IPS DF 19.7 (cell line): Measurements from ENCODE around the gene SLC9C1.
A peak's percentile ranks its signal among the peaks of the same experiment; 100 is the strongest.
"Not testable (repeated sequence)": the region's sequence is repeated elsewhere in the genome, so short reads cannot be mapped to it uniquely, and the experiment has no call there.

ENCODE experiments used
- DNase-seq: peaks from one replicate; pipeline ENCODE4 v3.0.0-alpha.2; 2013; ENCODE audit warnings: low read depth, low spot score

The SLC9C1 gene

DNA sequence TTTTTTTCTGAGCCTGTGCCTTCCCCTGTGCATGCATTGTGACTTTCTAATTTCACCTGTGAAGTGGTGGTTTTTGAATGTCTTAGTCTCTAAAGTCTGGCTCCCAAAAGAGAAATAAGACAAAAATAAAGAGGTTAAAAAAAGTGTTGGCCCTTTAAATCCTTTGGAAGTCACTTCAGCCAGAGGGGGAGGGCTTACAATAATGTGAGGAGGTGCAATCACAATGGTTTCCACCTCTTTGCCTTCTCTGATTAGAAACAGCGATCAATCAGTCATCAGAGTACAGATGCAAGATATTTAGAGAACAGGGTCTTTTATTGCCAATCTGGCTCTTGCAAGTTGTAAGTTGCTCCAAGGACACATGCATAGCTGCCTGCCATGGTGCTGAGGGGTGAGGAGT is 96.9 kb downstream of the SLC9C1 start:
- DNase-seq = no peak

DNA sequence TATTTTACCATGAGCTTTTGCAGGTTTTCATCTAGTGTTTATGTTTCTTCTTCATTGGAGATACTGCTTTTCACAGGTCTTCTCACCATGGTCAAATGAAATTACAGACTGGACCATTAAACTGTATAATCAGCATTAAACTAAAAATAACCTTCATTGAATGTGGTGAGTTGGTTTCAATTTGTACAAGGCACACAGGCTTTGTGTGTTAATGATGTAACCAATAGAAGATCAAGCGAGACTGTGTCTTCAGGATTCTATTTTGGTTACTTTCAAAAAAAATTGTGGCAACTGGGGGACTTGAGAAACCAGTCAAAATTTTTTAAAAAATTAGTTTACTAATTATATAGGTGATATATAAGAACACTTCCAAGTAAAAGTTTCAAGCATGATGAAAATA is 106.7 kb downstream of the SLC9C1 start:
- no peak for DNase-seq

DNA sequence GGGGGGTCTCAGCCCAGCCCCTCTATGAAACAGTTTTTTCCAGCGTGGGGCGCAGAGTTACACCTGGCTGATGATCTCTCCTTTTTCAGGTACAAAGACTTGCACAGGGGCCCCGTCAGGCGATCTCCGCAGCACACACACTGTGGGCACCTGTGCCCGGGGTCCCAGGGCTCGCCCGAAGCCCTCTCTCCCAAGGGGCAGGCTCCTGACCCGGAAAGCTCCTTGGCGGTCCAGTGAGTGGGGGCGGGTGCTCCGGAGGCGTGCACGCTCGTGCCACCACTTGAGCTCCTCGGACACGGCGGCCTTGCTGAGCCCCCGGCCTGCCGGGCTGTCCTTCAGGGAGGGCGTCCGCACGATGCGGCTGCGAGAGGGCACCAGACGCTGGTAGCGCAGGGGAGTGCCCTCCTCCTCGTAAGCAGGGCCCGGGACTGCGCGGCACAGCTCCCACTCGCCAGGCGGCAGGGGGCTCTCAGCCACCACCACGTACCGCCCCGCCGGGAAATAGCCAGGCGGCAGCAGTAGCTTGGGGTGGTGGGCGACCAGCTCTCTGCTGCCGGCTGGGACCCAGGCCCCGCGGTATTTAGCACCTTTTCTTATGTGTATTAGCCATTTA is 108.5 kb downstream of the SLC9C1 start:
- not testable (repeated sequence) for DNase-seq

DNA sequence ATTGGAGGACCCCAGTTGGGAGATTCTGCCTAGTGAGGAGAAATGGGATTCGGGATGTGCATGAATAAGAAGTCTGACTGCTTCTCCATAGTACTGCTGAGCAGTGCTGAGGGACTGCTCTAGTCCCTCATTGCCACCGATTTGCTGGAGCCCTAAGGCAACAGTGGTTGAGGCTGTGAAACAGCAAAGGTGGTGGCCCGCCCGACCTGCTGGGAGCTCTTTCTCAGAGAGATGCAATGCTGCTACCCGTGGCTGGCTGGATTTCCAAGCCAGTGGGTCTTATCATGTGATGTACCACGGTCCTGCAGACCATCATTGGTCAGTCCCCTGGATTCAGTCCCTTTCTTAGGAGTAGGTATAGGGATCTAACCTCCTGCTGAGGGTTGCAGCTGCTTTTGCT is 118.4 kb downstream of the SLC9C1 start:
- no peak for DNase-seq

DNA sequence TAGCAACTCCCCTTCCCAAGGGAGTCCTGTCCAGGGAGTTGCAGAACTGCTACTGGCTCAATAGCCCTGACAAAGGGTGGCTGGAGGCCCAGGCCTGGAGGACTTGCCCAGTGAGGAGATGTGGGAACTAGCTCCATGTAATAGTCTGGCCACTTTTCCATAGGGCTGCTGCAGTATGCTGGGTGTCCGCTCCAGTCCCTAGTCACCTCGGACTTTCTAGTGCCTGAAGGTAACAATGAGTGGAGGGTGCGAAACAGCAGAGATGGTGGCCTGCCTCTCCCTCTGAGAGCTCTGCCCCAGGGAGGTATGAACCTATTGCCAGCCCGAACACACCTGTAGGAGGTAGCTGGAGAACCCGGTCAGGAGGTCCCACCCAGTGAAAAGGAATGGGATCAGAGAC is 119.0 kb downstream of the SLC9C1 start:
- DNase-seq = no peak

DNA sequence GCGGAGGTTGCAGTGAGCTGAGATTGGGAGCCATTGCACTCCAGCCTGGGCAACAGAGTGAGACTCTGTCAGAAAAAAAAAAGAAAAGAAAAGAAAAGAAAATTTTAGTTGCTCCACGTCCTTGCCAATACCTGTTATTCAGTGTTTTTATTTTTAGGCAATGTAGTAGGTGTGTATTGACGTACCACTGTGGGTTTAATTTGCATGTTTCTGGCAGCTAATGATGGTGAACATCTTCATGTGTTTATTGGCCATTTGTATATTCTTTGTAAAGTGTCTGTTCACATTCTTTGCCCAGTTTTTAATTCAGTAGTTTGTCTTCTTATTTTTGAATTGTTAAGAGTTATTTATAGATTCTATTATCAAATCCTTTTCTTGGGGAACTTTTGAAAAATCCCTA is 122.9 kb downstream of the SLC9C1 start:
- no peak for DNase-seq

DNA sequence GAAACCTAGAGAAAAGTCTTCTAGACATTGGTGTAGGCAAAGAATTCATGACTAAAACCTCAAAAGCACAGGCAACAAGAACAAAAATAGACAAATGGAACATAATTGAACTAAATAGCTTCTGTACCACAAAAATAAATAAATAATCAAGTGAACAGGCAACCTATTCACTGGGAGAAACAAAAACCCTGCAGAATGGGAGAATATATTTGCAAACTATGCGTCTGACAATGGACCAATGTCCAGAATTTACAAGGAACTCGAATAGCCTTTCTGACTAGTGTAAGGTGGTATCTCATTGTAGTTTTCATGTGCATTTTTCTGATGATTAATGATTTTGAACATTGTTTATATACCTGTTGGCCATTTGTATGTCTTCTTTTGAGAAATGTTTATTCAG is 124.0 kb downstream of the SLC9C1 start:
- no peak for DNase-seq

DNA sequence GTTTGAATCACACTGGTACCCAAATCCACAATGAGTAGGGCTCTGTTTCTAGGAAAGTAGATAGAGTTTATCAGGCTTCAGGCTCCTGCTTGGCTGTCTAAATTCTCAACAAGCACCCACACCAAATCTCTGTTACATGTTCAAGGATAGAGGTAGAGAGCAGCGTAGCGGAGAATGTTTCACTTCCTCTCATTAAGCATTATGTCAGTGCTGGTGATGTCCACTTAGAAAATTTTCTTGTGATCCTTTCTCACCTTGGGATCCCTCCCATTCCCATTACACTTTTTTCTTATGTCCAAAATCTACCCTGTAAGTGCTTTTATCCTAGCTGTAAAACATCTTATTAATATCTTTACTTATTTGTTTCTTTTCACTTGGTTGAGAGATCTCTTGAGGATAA is 126.3 kb downstream of the SLC9C1 start:
- no peak for DNase-seq

DNA sequence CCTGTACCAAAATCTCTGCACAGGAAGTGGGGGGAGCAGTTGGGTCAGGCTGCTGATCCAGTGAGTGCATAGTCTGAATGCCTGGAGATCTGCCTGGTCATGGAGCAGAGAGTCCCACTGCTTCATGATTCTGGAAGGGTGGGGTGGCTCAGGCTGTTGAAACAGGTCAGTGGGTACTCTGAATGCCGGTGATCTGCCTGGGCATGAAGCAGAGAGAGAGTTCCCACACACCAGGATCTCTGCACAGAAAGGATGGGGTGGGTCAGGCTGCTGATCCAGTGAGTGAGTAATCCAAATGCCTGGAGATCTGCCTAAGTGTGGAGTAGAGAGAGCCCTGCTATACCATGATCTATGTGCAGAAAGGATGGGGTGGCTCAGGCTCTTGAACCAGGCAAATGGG is 144.9 kb downstream of the SLC9C1 start:
- DNase-seq = no peak

DNA sequence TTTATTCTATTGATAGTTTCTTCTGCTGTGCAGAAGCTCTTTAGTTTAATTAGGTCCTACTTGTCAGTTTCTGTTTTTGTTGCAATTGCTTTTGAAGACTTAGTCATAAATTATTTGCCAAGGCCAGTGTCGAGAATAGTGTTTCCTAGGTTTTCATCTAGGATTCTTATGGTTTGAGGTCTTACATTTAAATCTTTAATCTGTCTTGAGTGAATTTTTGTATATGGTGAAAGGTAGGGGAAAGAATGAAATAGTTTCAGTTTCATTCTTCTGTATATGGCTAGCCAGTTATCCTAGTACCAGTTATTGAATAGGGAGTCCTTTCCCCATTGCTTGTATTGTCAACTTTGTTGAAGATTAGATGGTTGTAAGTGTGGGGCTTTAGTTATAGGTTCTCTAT is 150.3 kb downstream of the SLC9C1 start:
- no peak for DNase-seq

DNA sequence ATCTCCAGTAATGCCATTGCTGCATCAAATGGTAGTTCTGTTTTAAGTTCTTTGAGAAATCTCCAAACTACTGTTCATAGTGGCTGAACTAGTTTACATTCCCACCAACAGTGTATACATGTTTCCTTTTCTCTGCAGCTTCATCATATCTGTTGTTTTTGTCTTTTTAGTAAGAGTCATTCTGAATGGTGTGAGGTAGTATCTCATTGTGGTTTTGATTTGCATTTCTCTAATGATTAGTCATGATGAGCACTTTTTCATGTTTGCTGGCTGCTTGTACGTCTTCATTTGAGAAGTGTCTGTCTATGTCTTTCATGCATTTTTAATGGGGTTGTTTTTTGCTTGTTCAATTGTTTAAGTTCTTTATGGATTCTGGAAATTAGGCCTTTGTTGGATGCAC is 150.8 kb downstream of the SLC9C1 start:
- no peak for DNase-seq

DNA sequence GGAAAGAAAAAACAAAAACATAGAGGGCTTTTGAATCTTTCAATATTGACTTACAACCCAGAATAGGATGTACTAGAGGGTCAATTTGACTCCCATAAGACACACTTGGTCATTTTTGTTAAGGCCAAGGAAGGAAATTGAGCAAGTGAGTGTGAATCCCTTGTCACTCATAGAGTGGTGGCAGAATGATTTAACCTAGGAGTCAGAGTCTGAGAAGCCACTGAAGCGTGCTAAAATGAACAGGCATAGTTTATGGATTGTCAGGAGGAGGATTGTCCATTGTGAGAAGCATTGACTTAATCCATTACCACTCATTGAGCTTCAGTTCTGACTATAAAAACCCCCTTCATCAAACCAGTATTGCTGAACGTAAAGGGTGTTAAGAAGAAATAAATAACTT is 152.7 kb downstream of the SLC9C1 start:
- no peak for DNase-seq

DNA sequence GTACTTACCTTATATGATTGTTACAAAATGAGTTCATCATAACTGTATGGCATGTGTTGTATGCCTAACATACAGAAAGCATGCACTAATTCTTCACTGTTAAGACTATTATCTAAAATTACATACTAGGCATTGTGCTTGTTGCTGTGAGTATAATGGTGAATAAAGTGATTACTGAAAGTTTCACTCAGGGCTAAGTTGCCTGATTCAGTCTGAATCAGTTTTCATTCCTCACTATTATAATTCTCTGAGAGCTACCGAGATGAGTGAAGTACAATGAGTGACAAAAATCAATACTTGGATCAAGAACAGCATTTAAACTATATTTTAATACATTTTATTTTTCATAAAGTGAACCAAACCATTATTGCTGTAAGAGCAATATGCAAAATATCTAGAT is 153.4 kb downstream of the SLC9C1 start:
- DNase-seq = no peak

DNA sequence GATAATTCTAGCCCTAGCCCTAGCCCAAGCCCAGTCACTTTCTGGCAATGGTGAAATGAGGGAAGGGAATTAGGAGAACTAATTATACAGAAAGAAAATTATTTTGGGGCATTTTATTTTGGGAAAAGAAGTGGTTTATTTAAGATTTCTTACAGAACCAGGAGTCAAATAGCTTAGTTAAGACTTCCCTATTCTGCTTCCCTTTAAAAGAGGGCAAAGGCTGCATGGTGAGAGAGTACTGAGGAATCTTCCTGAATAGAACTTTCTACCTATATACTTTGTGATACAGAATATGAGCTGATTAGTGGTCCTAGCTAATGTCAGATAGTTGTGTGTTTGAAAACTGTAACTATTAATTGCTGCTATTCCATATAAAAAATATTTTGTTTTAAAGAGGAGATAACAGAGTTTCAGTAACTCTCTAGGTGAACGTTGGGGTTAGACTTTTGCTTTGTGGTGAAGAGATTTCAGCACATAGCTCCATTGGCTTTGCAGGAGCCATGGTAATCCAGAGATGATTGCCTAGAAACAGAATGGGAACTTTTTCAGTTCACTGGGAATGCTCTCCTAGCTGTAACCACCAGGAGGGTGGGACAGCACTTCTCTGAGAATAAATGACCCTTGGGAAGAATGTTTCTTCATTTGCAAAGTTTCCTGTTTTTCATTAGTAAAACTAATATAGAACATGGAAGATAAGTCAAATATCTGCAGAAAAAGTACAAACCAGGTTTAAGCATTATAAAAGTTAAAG is 155.6 kb downstream of the SLC9C1 start:
- DNase-seq = no peak

DNA sequence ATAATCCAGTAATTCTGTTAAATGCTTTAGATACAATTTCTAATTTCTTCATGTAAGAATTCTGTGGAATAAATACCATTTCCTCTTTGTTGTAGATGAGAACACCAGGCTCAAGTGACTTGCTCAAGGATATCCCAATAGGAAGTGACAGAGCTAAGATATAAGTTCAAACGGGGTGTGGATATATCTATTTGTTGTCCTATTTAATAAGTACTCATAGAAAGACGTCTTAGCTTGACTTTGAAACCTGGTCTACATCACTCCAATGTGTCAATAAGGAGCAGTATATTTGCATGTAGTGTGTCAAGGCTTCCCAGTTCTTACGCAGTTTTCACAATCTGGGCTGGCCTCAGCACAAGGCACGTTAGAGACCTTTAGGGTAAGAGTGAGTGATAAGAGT is 156.2 kb downstream of the SLC9C1 start:
- no peak for DNase-seq

DNA sequence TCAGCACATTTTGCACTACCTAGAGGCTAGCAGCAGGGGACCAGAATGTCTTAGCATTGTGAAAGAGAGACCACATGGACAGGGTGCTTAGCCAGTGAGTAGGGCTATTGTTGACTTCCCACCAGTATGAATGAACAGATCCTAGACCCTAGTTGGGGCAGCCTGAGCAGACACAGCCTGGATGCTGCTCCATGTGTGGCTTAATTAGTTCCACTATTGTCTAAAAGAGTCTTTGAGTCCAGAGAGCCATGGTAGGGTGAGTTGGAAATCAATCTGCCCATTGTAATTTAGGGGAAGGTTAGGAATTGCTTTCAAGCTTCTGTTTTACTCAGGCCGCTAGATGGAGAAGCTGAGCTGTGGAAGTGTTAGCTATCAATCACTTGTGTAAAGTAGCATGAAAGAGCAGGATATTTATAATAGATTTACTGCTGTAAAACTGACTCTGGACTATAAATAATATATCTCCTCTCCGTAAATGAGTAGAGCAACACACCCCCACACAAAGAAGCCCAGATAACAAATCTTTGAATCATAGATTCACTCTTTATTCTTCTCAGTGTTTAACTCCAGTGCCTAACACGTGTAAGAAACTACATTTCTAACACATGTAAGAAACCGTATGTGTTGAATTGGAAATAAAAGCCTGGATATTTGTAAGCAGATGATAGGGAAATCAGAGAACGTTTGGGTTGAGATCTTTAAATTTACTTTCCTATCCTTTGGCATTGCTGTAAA is 156.9 kb downstream of the SLC9C1 start:
- DNase-seq = peak; percentile 50

DNA sequence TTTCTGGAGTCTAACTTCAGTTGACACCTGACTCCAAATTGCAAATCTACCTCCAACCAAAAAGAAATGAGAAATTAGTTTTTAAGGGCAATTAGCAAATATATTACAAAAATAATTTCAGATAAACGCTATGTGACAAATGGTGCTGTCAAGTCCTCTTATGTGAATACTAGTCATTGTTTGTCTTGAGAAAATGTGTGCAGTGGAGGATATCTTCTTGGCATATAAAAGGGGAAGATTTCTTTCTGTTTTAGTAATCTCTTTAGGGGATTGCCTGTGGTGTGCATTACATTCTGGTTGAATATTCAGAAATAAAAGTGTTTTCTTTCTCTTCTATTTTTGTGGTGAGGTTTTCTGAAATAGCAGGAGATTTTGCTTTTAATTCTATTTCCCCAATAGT is 158.0 kb downstream of the SLC9C1 start:
- DNase-seq = no peak

DNA sequence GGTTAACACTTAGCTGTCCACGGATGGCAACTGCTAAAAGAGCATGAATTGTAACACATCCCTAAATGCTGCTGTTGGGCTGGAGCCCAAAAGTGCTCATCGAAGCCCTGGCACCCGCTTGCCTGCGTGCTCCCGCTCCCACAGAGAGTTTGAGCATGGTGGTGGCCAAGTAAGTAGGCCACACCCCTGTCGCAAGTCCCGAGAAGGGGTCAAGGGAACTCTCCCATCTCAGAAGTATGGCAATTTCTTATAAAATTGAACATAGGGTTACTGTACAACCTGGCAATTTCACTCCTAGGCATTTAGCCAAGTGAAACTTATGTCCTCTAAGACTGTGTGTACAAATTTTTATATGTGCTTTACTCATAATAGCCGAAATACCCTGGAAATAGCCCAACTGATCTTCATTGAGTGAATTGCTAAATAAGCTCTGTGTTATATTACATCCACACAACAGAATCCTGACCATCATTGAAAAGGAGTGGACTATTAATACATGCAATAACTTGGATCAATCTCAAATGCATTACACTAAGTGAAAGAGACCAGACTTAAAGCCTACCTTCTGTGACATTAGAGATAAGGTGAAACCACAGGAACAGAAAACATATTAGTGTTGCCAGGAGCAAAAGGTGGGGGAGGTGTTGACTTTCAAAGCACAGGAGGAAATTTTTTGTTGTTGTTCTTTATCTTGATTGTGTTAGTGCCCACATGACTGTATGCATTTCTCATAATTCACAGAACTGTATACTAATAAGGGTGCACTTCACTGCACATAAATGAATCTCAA is 159.5 kb downstream of the SLC9C1 start:
- no peak for DNase-seq

DNA sequence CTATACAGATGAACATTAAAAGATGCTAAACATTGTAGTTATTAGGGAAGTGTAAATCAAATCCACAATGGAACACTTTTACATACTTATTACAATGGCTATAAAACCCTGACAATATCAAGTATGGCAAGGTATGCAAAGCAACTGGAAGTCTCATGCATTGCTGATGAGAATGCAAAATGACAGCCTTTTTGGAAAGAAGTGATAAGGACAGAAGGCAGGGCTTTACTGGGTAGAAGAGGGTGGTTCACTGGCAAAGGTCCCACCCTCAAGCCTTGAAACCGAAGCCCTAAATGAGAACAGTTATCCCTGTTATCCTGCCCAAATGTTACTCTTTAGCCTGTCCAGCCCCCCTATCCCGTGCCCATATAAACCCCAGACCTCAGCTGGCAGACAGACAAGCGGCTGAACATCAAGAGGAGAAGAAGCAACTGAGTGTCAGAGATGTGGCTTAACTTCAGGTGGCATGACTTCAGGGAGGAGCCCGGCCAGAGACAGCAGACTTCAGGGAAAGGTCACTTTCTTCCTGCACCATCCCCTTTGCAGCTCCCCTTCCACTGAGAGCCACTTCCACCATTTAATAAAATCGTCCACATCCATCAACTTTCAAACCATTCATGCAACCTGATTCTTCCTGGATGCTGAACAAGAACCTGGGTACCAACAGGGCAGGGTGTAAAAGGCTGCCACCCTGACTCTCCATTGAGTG is 160.2 kb downstream of the SLC9C1 start:
- DNase-seq = no peak

DNA sequence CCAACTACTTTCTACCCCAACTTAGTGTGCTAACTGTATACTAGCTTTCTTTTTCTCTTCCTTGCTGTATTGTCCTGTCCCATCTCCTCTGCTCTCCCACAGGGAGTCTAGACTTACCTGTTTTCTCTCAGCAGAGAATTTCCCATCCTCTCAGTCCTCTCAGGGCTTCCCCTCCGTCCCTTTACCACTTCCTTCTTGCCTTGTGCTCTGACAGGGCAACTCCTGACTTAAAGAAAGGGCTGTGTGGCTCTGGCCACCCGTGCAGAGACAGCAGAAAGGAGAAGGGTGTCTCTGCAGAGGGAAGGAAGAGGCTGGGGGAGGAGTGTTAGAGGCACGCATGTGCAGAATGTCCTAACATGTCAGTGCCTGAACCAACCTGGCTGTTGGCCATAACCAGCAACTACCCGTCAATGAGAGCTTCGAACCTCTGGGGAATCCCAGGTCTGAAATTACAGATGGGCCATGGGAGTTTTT is 161.0 kb downstream of the SLC9C1 start, which contains the start of gene GCSAM:
GCSAM (minus strand) TSS at position 274 of the 474 bp plus-strand sequence; CDS start at position 146, 128 bp downstream.
- no peak for DNase-seq

DNA sequence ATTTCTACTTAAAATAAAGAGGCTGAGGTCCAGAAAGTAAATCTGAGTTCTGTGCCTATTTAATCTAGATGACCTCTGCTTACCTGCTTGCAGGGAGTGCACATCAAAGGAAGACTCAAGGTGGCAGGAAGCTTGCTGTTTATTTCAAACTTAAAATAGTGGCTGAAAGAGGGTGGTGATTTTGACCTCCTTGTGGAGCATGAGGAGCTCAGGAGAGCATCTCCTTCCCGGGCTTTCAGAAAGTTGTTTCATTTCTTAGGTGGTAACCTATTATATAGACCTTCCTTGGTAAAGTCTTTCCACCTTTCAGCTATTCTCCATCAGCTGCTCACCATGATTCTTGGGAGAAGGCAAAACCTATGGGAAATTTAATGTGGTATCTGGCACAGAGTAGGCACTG is 161.5 kb downstream of the SLC9C1 start:
- no peak for DNase-seq
